Measurements from ENCODE around the gene C2orf15.
A peak's percentile ranks its signal among the peaks of the same experiment; 100 is the strongest.
"Not testable (repeated sequence)": the region's sequence is repeated elsewhere in the genome, so short reads cannot be mapped to it uniquely, and the experiment has no call there.

Gene C2orf15

DNA sequence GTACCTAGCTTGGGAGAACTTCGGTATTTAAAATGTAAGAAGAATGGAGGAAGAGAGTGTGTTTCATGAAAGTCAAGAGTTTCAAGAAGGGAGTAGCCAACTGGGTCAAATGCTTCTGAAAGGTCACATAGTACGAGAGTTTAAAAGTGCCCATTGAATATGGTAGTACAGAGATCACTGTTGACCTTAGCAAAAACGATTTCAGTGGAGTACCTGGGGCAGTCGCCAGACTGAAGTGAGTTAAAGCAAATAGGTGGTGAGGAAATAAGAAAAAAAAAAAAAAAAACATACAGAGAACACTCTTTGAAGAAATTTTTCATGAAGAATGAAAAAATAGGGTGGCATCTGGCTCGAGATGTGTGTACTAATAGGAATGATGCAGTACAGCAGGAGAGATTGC, 24.7 kb downstream of the C2orf15 start:
- no peak for DNase-seq (ENCODE audit: low spot score)

DNA sequence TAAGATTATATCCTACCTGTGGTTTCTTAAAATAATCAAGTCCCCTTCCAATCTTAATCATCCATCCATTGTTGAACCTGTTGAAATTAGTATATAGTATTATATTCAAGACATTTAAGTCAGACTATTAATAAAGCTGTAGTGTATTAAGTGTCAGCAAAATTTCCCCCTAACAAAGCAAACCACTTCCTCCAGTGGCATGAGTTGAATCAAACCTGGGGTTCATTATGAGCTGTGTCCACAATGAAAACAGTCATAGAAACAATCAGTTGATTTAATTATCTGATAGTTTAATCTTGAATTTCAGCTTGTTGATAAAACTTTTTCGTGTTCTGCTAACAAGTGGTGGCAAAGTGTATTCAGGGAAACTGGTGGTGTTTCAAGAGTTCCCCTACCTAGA, 28.0 kb downstream of the C2orf15 start:
- DNase-seq (ENCODE audit: low spot score), result no peak

DNA sequence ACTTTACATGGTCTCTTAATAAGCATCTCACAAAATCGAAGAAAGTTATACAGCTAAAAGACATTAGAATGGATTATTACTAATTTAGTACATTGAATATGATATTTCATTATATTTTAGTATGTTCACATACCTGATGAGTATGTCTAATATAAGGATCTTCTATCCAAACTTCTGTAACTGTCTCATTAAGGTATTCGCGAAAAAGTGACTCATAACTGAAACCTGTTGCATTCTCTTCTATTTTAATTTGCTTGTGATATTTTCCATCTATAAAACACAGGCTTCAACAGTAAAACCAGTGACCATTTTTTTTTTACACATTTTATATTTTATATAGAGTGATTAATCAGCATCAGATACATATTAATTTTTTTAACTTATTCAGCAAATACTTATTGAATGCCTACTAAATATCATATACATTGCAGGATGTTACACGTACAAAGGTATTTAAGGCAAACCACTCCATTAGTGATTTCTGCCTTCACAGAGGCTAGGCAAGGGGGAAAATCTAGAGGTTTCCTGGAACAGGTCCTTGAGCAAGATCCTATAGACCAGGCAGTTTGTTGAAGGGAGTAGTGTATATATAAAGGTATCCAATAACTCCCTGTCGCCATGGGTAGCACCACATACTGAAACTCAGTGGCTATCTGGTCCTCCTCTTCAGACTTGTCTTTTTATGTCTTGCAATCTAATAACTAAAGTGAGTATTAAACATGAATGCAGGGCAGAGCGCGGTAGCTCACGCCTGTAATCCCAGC, 30.1 kb downstream of the C2orf15 start:
- no peak for DNase-seq (ENCODE audit: low spot score)

DNA sequence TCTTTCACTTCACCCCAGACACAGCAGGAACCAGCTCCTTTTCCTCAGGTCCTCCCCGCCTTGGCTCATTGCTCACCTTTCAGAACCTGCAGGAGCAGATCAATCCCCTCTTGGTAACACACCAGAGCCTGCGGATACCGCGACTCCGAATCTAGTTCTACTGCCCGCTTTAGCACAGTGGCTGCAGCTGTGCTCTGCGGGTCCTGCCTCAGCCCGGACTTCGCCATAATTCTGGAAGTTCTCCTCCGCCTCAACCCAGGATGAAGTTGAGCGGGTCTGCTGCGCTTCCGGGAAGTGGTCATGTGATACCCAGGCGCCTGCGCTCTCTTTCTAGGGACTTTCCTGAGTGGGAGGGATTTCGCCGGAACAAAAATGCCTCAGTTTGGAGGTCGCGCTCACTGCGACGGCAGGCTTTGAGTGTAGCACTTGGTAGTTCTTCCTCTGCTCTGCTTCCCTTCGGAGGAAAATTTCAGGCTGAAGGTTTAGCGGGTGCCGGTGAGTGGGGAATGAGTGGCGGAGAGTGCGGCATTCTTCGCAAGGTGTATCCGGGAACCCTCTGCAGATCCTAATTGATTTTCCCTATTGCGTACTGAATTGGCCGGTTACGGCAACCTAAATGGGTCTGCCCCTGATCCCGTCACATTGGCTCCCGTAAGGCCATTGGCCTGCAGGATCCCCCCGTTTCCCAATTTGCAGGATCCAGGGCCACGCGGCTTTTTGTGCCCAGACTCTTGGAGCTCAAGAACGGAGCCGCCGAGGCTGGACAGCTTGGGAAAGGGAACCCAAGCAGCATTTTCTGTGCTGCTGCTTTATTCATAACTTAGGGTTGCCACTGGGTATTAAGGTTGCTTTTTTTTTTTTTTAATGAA, 39.5 kb downstream of the C2orf15 start, which contains the start of the genes MITD1 and MRPL30:
MITD1 (minus strand) TSS at position 304 of the 869 bp plus-strand sequence; CDS start at position 227, 77 bp downstream.
MRPL30 (plus strand) TSS at position 430 of the 869 bp plus-strand sequence. CDS start 5,020 bp downstream, outside the sequence.
- peak; percentile 90 for DNase-seq (ENCODE audit: low spot score)

DNA sequence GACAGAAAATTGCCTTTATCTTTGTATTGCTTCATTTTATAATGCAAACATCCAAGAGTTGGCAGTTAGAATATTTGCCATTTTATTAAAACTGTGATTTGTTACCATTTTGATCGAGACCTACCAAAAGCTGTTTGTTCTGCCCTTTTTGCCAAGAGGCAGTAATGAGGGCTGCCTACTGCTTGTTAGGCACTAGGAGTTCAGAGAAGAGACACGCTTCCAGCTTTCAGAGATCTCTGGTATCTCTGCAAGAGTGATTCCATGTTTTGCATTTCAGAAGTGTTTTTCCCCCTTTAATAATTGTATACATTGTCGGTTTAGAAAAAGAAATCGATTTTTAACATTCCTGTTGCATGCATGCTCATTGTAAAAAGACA, 40.1 kb downstream of the C2orf15 start:
- DNase-seq (ENCODE audit: low spot score), result no peak

DNA sequence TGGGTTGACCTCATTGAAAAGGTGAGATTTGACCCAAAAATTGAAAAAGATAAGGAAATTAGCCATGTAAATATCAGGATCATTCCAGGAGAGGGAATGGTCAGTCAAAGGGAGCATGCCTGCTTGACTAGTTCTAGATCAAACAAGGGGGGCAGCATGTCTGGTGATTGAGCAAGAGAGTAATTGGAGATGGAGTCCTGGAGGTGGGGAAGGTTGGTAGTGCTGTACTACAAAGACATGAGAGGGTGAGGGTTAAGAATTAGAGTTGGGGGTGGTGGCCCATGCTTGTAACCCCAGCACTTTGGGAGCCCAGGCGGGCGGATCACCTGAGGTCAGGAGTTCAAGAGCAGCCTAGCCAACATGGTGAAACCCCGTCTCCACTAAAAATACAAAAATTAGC, 41.5 kb downstream of the C2orf15 start:
- DNase-seq (ENCODE audit: low spot score), result no peak

DNA sequence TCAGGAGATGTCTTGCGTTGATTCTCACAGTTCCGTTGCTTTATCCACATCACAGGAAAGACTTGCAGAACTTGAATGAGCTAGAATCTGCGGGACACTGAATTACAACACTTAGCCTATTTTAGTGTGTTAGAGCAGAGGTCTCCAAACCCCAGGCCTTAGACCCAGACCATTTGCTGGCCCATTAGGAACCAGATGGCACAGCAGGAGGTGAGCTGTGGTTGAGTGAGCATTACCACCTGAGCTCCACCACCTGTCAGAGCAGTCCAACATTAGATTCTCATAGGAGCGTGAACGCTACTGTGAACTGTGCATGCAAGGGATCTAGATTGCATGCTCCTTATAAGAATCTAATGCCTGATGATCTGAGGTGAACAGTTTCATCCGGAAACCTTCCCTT, 43.3 kb downstream of the C2orf15 start:
- no peak for DNase-seq (ENCODE audit: low spot score)

DNA sequence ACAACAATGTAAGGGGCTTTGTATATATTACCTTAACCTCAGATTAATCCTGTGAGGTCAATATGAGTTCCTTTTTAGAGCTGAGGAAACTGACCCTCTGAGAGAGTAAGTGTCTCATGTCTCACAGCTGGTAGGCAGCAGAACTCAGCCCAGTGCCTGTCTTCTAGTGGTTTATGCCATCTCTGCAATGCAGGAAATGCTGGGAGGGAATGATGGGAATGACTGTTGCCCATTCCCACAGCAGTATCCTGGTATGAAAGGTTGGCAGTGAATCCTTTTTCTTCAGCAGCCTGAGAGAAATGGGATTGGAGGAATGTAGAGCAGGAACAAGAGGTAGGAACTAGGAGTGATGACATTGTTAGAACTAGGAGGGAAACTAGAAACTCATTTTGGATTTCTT, 45.5 kb downstream of the C2orf15 start:
- no peak for DNase-seq (ENCODE audit: low spot score)

DNA sequence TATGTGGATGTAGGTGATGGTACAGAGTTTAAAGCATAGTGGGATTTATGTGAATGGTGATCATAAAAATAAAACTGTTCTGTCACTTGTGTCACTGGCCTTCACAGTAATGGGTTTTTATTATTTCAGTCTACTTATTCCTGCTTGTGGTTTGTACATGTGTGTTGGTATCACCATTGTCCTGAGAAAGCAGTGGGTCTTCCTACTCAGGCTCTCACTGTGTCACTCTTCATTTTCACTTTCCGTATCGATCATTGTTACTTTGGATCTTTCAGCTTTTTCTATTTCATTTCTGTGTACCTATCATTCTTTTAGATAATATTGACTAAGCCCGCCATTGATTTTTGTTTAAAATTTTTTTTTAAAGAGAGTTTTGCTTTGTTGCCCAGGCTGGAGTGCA, 46.9 kb downstream of the C2orf15 start:
- DNase-seq (ENCODE audit: low spot score), result no peak

DNA sequence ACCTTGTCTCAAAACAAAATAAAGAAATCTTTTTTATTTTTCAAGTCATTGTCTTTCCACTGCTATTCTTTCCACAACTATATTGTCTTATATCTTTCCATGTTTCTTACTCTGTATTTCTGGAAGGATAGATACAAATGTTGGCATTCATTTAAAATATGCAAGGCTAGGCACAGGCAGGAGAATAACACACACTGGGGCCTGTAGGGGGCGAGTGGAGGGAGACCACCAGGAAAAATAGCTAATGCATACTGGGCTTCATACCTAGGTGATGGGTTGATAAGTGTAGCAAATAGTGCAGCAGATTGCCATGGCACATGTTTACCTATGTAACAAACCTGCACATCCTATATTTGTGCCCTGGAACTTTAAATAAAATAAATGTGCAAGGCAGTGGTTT, 49.0 kb downstream of the C2orf15 start:
- DNase-seq (ENCODE audit: low spot score), result no peak

DNA sequence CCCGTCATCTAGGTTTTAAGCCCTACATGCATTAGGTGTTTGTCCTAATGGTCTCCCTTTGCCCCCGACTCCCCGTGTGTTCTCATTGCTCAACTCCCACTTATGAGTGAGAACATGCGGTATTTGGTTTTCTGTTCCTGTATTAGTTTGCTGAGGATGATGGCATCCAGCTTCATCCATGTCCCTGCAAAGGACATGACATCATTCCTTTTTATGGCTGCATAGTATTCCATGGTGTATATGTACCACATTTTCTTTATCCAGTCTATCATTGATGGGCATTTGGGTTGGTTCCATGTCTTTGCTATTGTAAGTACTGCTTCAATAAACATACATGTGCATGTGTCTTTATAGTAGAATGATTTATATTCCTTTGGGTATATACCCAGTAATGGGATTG, 50.9 kb downstream of the C2orf15 start:
- DNase-seq (ENCODE audit: low spot score), result not testable (repeated sequence)

DNA sequence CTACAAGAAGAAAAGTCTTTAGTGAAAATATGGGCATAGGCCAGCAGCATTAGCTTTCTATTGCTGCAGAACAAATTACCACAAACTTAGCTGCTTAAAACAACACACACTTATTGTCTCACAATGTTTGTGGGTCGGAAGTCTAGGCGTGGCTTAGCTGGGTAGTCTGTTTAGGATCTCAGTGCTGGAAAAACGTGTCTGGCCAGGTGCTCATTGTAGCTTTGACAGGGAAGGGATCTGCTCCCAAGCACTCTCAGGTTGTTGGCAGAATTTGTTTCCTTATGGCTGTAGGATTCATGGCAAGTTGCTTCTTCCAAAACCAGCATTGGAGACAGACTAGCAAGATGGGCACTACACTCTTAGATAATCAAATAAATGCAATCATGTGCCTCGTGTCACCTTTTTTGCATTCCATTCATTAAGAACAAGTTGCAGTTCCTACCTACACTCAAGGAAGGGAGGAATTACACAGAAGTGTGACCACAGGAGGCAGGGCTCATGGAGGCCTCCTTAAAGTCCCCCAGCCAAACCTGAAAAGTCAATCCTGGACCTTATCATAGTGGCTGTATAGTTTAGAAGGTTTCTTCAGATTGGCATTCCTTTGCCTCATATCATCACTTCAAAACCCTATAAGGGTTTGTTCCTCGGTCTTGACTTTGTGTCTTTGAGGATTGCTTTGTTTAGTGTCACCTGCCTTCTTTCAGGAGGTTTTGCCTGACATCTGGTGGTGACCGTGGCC, 56.8 kb downstream of the C2orf15 start:
- no peak for DNase-seq (ENCODE audit: low spot score)

DNA sequence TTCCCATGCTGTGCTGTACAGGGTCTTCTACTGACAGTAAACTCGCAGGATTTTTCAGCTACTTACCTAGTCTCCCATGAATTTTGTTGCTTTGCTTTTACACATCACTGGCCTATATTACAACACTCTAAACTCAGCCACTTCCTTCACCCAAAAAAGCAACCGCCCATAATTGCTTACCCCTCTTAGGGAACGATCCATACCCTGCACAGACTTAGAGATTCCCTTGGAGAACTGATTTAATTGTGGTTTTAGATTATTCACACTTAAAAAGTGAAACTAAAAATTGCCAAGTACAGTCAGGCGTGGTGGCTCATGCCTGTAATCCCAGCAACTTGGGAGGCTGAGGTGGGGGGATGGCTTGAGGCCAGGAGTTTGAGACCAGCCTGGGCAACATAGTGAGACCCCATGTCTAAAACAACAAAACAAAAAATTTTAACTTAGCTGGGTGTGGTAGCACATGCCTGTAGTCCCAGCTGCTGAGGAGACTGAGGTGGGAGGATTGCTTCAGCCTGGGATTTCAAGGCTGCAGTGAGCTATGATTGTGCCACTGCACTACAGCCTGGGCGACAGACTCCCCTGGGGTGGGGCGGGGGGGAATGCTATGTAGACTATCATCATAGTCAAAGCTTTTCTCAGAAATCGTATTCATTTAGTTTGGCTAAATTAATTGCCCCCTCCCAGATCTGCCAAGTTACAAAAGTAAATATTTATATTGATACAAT, 58.7 kb downstream of the C2orf15 start:
- DNase-seq (ENCODE audit: low spot score), result no peak
